Mesothelial cell of epicardium (in vitro differentiated cells): ENCODE measurements around the gene CNTNAP5. TPM values are rescaled to one million over a fixed set of nuclear protein-coding genes. Genes with fewer than 3 reads are reported as not detected.

ENCODE experiments used
- DNase-seq, 2 experiments: peaks; one replicate each; pipeline ENCODE4 v3.0.0; 2021; ENCODE audit warnings: low spot score in 2 of 2; ENCODE audit not compliant: unreplicated experiment in 2 of 2
- H3K27ac Mint-ChIP-seq: 2 replicates; pipeline ENCODE4 v1.8.0; 2021; ENCODE audit warnings: mixed read lengths
- H3K27me3 Mint-ChIP-seq: 2 replicates; pipeline ENCODE4 v1.8.0; 2021; ENCODE audit warnings: low read depth, mixed read lengths
- H3K36me3 Mint-ChIP-seq: 2 replicates; pipeline ENCODE4 v1.8.0; 2021; ENCODE audit warnings: mixed read lengths
- H3K4me1 Mint-ChIP-seq: 2 replicates; pipeline ENCODE4 v1.8.0; 2021; ENCODE audit warnings: mixed read lengths
- H3K4me3 Mint-ChIP-seq: 2 replicates; pipeline ENCODE4 v1.8.0; 2021; ENCODE audit warnings: mild to moderate bottlenecking, moderate library complexity, mixed read lengths
- H3K9me3 Mint-ChIP-seq: 2 replicates; pipeline ENCODE4 v1.8.0; 2021; ENCODE audit warnings: mixed read lengths
- CTCF ChIP-seq: fragments of 200-600 bp; sonication (generic); IDR thresholded peaks from one replicate; pipeline ENCODE4 v1.5.0; 2021; ENCODE audit warnings: antibody characterized with exemption; ENCODE audit not compliant: unreplicated experiment
- total RNA-seq: library from RNA; stranded (reverse); gene quantifications from 3 replicates; pipeline ENCODE4 v1.2.1, GENCODE V29; 2021

The CNTNAP5 gene
- total RNA-seq, 1 donor from 2014 or later: 0.22 TPM

GRCh38 chr2:124798551-124798950 lies 773.5 kb downstream of the CNTNAP5 start:
- no peaks in the 10 kb centered on the region for H3K9me3 Mint-ChIP-seq
- peaks cover 16% of the 10 kb centered on the region for H3K4me1 Mint-ChIP-seq
- H3K27me3 Mint-ChIP-seq: no peaks in the 10 kb centered on the region
- no peak for TF ChIP-seq CTCF
- no peak overlapping the region for H3K27ac Mint-ChIP-seq
- no peaks in the 10 kb centered on the region for H3K36me3 Mint-ChIP-seq
- H3K4me3 Mint-ChIP-seq: no peak overlapping the region
- DNase-seq: no peak

- Mint-ChIP-seq H3K4me1 (peaks cover 10% of the 10 kb centered on the region), H3K27me3 (no peaks in the 10 kb centered on the region), H3K9me3 (no peaks in the 10 kb centered on the region), H3K4me3 (no peak overlapping the region), H3K36me3 (no peaks in the 10 kb centered on the region), H3K27ac (no peak overlapping the region)
- no peak for DNase-seq
- TF ChIP-seq CTCF: peak; percentile 66
Observed at GRCh38 chr2:124804014-124804940, 779.2 kb downstream of the CNTNAP5 start.

GRCh38 chr2:124805060-124805459 lies 780.0 kb downstream of the CNTNAP5 start:
- no peak for DNase-seq
- Mint-ChIP-seq H3K4me3 (no peak overlapping the region), H3K27me3 (no peaks in the 10 kb centered on the region), H3K4me1 (peaks cover 10% of the 10 kb centered on the region), H3K9me3 (no peaks in the 10 kb centered on the region), H3K36me3 (no peaks in the 10 kb centered on the region), H3K27ac (no peak overlapping the region)
- no peak for TF ChIP-seq CTCF

- no peak overlapping the region for H3K27ac Mint-ChIP-seq
- no peak for DNase-seq
- H3K9me3 Mint-ChIP-seq: no peaks in the 10 kb centered on the region
- H3K36me3 Mint-ChIP-seq: no peaks in the 10 kb centered on the region
- no peak overlapping the region for H3K4me3 Mint-ChIP-seq
- no peaks in the 10 kb centered on the region for H3K27me3 Mint-ChIP-seq
- no peak for TF ChIP-seq CTCF
- H3K4me1 Mint-ChIP-seq: no peaks in the 10 kb centered on the region
Observed at GRCh38 chr2:124810132-124810531, 785.0 kb downstream of the CNTNAP5 start.

- no peaks in the 10 kb centered on the region for H3K36me3 Mint-ChIP-seq
- DNase-seq: no peak
- no peak overlapping the region for H3K27ac Mint-ChIP-seq
- H3K4me1 Mint-ChIP-seq: no peaks in the 10 kb centered on the region
- no peaks in the 10 kb centered on the region for H3K27me3 Mint-ChIP-seq
- no peaks in the 10 kb centered on the region for H3K9me3 Mint-ChIP-seq
- no peak overlapping the region for H3K4me3 Mint-ChIP-seq
- no peak for TF ChIP-seq CTCF
Observed at GRCh38 chr2:124814968-124815745, 790.1 kb downstream of the CNTNAP5 start.
